Fibroblast of skin of scalp (primary cell): Measurements from ENCODE around the gene RPA1.
A peak's percentile ranks its signal among the peaks of the same experiment; 100 is the strongest.
"Not testable (repeated sequence)": the region's sequence is repeated elsewhere in the genome, so short reads cannot be mapped to it uniquely, and the experiment has no call there.

Experiments used
- DNase-seq: peaks from one replicate; pipeline ENCODE4 v3.0.0-alpha.2; 2013

RPA1 gene

DNA sequence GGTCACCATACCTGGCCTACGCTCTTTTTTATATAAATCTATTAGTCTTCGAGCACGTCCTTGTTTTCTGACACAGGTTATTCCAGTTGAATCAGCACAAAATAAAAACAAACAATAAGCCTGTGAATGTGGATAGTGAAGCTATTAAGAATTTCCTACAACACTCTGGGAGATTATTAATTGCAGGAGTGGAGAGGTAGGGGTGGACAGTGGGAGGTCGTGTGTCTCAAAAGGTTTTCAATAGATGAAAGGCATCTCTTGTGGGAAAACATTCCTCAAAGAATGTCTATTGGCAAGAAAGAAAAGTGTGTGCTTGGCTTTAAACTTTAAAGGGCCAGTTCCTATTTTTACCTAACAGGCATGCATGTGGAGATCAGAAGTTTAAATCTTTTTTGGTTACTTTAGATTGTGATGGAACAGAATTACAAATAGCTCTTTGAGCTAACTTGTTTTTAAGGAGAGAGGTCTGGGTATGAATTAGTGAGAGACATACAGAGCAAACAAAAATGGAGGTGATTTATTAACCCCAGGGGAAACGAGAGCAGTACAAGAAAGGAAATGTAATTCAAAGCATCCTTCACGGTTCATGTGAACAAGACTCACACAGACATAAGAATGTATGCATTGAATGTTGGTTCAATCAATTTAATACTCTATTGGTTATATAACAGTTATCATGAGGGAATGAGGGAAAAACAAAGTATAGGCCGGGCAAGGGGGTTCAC, 9.1 kb upstream of the RPA1 start:
- DNase-seq, result peak; percentile 25

DNA sequence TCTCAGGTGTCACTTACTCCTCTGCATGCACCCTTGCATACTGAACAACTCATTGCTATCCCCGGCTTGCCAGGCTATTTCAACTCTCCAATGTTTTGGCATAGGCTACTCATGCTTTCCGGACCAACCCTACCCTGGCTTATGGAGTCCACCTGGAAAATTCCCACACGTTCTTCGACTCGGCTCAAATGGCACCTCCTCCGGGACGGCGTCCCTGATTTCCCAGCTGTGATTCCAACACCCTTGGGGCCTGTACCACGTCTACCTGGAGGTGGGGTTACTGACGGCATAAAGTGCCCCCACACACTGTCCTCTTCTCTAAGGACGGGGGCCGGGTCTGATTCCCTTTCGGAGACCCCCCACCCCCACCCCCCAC, 601 bp upstream of the RPA1 start:
- DNase-seq, result no peak

DNA sequence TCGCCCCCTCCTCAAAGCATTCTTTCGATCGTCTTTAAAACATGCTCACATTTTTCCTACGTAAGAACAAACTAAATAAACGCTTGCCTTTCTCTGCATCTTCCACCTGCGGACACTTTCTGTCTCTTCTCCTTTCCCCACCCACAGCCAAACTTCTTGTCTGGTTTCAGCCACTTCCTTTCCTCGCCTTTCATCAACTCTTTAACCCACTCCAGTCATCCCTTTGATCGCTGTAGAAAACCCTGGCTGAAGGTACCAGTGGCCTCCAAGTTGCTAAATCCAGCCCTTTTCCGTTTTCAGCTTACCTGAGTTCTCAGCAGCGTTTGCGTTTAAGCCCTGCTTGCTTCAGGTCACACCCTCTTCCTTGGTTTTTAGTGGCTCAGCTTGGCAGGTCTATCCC, 483 bp downstream of the RPA1 start:
- DNase-seq, result no peak

DNA sequence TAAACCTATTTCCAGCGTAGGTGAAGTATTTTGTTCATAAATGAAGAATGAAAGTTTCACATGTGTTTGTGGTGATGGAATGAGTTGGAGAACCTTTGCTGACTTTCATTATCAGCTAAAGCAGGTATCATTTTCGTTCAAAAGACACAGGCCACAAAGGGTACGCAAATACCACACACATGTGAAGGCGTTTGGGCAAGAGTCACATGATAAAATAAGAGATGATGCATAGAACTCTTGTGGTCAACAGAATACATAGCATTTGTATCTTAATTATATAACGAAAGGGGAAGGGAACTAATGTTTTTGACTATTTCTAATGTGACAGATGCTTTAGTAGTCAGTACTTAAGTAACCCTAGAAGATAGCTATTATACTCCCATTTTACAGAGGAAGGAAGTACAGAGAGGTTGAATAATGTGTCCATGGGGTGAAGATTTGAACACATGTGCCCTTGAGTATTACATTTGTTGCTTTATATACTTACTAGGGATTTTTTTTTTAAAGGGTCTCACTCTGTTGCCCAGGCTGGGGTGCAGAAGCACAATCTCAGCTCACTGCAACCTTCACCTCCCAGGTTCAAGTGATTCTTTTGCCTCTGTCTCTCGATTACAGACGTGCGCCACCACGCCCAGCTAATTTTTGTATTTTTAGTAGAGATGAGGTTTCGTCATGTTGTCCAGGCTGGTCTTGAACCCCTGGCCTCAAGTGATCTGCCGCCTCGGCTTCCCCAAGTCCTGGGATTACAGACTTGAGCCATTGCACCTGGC, 4.8 kb downstream of the RPA1 start:
- no peak for DNase-seq

DNA sequence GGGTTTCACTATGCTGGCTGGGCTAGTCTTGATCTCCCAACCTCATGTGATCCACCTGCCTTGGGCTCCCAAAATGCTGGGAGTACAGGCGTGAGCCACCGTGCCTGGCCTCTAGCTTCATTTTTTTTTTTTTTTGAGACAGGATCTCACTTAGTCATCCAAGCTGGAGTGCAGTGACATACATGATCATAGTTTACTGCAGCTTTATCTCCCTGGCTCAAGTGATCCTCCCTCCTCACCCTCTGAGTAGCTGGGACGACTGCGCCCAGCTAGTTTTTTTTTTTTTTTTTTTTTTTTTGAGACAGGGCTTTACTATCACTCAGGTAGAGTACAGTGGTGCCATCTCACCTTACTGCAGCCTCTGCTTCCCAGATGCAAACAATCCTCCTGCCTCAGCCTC, 9.7 kb downstream of the RPA1 start:
- no peak for DNase-seq

DNA sequence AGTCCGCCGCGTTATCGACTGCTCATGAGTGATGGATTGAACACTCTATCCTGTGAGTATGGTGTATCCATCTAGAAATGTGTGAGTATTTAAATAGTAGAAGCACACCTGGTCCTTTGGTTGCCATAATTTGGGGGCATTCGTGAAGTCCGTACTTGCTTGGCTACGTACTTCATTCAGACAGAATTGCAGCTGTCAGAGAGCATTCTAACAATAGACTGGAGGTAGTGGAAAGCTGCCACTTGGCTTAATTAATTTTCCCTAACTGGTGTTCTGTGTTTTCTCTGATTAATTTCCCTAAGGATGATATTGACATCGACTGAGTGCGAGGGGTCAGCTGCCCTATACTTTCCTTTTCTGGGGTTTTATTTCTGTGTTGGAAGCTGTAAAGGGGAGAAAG, 14.1 kb downstream of the RPA1 start:
- no peak for DNase-seq

DNA sequence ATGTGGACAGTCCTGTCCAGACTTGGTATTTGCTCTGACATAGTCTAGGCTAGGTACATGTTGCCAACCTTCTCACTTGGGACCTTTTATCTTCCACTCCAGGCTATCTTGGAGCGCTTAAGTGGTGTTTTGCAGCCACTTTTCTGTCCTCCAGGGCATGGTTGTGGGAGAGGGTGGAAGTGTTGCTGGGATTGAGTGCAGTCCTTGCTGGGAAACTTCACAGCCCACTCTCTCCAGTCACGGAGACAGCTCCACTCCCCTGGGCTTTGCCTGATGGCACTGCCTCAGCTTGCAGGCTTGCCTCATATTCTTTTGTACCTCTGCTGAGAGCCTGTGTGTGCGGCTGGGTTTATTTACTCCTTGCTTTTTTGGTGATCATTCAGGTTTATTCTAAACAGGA, 17.4 kb downstream of the RPA1 start:
- DNase-seq, result no peak

DNA sequence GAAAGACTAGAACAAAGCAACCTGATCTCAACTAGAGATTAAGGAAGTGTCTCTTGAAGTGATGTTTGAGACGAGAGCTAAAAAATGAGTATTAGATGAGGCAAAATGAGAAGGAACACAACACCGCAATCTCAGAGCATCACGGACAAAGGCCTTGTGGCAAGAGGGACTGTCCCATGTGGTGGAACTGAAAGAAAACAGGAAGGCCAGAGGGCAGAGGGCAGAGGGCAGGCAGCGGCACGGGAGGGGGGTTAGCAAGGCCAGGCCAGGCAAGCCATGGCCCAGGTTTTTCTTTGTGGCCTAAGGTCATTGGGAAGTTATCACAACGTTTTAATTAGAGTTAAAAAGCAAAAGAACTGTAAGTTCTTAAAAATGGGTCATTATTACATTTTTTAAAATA, 22.5 kb downstream of the RPA1 start:
- DNase-seq, result no peak

DNA sequence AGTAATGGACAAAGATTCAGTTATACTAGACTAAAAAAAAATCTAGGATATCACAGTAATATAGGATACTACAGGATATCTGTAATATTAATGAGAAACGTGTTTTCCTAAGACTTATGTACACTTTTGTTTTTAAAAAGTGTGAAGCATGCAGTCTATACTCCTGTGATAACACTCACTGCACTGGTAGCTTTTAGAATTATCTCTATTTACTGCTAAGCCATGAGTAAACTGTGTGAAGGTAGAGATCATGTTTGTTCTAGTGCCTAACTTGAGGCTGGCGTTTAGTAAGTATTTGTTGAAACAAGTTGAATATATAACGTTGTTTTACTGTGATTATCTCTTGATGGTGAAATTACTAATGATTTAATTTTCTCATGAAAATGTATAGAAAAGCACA, 23.9 kb downstream of the RPA1 start:
- DNase-seq, result no peak

DNA sequence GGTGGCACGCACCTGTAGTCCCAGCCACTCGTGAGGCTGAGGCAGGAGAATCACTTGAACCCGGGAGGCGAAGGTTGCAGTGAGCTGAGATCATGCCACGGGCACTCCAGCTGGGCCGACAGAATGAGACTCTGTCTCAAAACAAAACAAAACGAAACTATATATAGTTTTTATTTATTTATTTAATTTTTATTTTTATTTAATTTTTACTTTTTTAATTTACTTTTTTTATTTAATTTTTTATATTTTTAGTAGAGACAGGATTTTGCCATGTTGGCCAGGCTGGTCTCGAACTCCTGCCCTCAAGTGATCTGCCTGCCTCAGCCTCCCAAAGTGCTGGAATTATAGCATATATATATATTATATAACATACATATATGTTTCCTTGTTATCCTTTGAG, 26.7 kb downstream of the RPA1 start:
- not testable (repeated sequence) for DNase-seq

DNA sequence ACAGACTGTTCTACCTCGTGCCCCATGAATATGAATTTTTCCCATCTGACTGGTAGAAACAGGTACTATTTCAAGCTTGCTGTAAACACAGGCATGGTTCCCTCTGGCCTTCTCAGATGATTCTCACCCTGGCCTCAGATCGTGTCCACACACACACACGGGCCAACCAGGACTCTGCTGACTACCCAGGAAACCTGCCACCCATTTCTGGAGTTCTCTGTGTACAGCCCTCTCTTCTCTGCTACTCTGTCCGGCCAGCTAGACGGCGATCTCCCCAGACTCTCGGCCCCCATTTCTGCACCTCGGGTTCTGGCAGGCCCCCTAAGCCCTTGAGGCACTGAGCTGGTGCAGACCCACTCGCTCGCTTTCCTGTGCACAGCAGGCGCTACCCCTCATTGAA, 31.2 kb downstream of the RPA1 start:
- no peak for DNase-seq

DNA sequence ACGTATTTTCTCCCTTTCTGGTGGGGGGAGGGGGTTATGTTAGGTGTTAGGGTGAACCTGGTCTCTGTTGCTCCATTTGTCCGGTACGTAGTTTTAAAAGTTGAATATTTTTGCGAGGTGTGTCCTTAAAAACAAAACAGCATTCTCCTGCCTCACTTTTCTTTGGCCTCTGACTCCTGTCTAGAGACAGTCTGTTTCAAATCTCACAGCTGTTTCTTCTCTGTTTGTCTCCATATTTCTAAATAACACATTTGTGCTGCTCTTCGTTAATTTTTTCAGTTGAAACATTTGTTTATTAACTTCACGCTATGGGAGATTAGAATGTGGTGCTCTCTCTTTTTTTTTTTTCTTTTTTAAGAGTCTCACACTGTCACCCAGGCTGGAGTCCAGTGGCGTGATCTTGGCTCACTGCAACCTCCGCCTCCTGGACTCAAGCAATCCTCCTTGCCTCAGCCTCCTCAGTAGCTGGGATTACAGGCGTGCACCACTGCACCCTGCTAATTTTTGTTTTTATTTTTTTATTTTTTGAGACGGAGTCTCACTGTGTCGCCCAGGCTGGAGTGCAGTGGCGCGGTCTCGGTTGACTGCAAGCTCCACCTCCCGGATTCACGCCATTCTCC, 31.7 kb downstream of the RPA1 start:
- no peak for DNase-seq

DNA sequence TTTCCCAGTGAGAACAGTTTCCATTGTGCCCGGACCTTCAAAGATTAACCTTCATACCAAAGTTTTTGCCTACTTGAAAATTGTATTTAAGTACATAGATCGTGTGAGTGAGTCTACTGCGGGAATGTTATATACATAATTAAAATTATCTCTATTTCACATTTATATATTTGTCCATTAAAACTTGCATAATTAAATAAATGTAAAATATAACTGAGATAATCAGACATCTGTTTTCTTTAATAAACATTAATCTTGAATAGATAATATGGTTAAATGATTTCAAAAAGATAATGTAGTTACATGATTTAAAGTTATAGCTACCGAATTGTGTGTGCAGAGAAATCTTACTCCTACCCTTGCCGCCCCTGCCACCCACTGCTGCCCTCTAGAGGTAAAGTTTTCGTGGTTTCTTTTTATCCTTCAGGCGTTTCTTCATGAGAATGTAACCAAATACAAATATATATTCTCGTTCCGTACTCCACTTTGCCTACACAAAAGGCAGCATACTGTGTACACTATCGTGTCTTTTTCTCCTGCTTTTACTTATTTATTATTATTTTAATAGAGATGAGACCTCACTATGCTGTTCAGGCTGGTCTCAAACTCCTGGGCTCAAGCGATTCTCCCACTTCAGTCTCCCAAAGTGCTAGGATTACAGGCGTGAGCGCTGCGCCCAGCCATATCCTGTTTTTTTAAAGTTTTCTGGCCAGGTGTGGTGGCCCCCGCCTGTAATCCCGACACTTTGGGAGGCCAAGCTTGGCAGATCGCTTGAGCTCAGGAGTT, 35.6 kb downstream of the RPA1 start:
- DNase-seq, result peak; percentile 34

DNA sequence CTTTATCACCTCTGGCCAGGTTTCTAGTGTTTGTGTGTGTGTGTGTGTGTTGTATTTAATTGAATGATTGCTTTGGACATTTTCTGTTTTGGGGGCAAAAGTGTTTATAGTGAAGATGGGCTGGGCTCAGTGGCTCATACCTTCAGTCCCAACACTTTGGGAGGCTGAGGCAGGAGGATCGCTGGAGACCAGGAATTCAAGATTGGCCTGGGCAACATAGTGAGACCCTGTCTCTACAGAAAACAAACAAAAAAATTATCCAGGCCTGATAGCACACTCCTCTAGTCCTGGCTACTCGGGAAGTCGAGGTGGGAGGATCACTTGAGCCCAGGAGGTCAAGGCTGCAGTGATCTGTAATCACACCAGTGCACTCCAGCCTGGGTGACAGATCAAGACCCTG, 37.5 kb downstream of the RPA1 start:
- no peak for DNase-seq

DNA sequence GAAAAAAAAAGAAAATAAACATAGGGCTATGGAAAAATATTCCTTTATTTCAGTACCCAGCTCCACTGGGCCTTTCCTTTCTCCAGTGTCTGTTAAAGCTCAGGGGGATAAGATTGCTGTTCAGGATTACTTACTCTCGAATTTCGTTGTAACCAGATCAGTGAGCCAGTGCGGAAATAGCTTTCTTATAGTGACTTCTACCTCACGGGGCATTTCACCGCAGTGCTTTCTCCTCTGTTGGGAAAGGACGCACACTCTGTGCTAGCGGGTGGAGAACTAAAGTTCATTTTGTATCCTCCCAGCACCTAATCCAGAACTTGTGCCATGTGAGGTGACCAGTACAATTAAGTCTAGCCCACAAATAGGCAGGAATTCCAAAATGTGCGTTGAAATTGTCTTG, 38.3 kb downstream of the RPA1 start:
- DNase-seq, result no peak

DNA sequence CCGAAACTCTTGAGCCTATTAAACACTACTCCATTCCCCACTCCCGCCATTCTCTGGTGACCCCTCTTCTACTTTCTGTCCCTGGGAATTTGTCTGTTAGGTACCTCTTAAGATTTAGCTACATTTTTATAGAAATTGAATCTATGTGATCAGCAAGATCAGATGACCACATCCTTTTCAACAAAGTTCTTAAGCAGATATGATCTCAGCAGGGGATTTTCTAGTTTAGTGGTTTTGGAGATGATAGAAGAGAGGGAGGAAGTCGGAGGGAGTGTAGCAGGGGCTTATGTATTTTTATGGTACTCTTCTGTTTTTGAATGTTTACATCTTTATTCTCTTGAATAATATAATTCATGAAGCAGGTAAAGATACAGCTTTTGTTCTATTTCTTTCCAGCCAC, 40.8 kb downstream of the RPA1 start:
- DNase-seq, result no peak

DNA sequence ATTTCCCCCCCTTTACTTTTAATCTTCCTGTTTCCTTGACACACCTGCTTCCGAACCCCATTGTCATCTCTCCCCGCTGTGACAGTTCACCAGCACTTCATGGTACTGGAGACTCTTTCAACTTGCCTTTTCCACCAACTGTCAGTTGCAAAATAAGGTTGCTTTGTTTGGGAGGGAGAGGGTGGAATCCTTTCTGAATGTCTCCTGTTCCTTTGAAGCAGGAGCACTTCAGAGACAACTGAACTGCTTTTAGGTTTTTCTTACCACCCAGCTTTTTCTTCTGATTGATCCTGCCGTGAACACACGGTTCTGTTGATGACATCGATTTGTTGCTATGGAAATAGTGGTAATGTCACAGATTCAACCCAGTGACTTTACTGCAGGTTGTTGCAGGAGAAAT, 42.0 kb downstream of the RPA1 start:
- DNase-seq, result no peak

DNA sequence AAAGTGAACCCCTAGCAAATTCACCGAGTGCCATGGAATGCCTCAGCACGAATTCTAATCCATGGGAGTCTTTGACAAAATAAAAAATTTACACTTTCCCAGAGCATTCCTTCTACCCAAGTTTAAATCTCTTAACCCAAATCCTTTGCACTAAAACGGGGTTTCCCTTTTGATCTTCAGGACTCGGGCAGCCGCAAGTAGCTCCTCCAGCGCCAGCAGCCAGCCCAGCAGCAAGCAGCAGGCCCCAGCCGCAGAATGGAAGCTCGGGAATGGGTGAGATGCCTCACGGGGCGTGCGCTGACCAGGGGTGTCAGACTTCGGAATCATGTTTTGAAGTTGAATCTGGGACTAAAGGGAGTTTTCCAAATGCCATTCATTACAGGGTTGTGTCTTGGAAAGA, 42.4 kb downstream of the RPA1 start:
- DNase-seq, result no peak

DNA sequence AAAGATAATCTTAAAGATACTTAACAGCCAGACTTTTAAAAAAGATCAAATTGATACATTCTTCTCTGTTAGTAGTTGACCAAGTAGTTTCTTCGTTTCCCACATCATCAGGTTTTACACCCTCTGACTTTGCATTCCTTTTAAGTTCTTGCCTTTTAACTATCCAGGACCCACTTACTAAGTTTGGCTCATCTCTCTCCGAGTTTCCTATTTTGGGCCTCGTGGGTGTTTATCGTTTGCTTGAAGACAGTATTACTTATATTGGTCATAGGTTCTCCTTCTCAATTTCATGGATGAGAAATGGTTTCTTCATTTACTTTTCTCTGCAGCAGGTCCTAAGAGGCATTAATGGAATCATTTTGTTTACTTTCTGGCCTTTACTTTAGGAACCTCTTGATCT, 43.2 kb downstream of the RPA1 start:
- DNase-seq, result no peak

DNA sequence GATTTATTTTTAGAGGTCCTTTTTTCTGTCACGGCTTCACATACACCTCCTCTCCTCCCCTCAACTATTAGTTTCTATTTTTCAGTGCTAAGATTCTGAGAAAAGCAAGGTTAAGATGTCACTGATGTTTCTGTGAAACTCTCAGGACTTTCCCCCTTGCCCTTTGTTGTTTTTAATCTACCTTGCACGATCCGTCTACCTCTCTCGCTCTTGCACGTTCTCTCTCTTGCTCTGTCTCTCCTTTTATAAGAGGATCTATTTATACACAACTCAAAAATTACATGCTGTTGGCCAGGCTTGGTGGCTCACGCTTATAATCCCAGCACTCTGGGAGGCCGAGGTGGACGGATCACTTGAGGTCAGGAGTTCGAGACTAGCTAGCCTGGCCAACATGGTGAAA, 43.6 kb downstream of the RPA1 start:
- no peak for DNase-seq

DNA sequence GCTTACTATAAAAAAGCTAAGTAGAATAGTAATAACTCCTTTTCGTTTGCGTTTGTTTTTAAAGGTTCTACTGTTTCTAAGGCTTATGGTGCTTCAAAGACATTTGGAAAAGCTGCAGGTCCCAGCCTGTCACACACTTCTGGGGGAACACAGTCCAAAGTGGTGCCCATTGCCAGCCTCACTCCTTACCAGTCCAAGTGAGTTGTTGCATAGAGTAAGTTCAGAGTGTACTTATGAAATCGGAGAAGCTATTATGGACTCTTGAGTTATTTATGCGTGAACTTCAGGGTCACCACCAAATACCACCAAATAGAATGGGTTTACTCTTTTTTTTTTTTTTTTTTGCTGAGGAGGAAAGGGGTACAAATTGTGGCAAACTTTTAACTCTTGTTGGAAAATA, 45.8 kb downstream of the RPA1 start:
- DNase-seq, result no peak

DNA sequence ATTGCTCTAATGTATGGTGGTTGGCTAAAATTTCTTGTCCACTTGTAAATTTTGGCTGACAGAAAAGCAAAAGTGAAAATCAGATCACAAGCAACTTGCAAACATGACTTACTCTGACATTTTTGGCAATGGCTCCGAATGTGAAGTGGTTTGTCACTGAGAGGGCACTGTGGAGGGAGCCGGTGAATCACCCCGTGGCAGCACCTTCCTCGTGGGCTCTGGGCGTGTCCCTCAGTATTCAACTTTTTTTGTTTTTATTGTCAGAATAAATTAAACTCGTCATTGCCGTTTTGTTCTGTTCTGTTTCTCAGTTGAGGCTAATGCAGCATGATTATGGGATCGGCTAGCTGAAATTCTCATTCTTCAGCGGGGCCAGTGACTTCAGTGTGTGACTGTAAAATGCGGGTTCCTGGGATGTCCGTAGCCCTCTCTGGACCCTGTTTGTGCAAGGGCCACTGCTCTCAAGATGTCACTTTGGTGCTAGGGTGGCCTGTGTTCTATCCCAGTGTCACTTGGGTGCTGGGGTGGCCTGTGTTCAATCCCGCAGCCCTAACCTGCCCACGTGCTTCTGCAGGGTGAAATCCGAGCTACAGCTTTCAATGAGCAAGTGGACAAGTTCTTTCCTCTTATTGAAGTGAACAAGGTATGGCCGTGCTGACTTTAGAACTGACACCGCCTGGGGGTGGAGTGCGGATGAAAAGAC, 48.8 kb downstream of the RPA1 start:
- DNase-seq, result no peak
